LoVo (cell line): ENCODE measurements around the gene STARD7.
"Not testable (repeated sequence)": the region's sequence is repeated elsewhere in the genome, so short reads cannot be mapped to it uniquely, and the experiment has no call there.

ENCODE experiments used
- DNase-seq: peaks from one replicate; pipeline ENCODE4 v3.0.0-alpha.2; 2016; ENCODE audit warnings: low spot score

Gene STARD7

GRCh38 chr2:96148410-96149217 is 60.0 kb downstream of the STARD7 start:
- DNase-seq, result peak; percentile 9

GRCh38 chr2:96147593-96148201 is 60.9 kb downstream of the STARD7 start:
- no peak for DNase-seq

DNA sequence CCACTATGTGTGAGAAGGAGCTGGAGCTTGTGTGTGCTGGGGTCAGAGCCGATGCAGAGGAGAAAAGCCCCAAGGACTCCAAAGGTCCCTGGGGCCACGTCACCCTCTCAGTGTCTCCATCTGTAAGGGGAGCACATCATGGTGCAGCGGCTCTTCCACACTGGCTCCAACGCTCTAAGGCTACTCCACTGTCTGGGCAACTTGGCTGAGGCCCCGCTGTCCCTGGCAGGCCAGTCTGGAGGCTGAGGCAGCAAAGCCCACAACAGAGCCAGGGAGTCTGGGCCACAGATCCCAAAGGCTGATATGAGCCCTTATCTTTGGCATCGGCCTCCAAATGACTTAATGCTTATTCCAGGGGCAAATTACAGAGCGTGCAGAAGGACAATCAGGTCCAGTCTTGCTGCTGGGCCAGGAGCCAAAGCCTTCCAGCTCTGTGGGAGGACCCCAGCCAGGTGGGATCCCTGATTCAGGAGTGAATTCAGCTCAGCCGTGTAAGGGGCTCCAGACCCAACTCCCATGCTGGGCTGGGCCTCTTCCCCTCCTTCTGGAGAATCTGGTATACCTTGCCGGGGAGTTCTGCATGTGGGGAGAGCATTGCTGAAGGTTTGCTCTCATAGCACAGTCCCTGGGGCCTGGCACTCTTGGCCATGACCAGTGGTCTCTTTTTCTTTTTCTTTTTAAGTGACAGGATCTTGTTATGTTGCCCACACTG is 61.6 kb downstream of the STARD7 start:
- no peak for DNase-seq

DNA sequence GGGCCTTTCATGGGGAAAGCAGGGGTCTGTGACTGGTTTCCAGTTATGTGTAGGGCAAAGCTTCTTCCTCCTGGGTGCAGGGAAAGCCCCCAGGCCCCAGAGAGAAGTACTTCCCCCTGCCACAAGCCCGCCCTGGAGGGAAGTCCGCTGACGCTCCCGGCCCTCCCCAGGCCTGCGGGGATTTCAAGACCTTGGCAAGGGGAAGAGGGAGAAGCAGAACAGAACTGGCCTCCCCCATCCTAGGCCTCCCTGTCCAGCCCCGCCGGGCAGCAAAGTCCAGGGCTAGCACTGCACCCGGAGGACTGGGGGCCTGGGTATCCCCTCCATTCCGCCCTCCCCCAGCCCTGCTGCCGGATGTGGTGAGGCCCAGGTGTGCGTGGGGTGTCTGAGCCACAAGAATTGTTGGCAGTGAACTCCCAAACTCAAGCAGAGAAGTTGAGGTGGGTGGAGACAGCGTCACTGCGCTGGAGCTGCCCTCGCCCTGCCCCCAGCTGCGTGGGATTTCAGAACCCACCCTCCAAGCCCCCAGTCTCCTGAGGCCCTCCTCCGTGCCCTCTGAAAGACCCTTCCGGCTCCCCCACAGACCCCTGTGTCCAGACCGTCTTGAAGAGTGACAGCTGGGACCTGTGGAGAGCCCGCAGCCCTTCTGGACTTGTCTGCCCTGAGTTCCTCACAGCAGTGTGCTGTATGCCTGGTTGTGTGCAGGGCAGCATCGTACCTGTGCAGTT is 62.3 kb downstream of the STARD7 start:
- no peak for DNase-seq

- no peak for DNase-seq
Measured at GRCh38 chr2:96145848-96146152, 62.8 kb downstream of the STARD7 start.

- peak; percentile 73 for DNase-seq
Measured at GRCh38 chr2:96145036-96145847, 63.4 kb downstream of the STARD7 start, which contains the start of gene DUSP2. DUSP2 (minus strand) TSS chr2:96145440; CDS start chr2:96145354, 86 bp downstream.

GRCh38 chr2:96144481-96145035 is 64.1 kb downstream of the STARD7 start:
- peak; percentile 2 for DNase-seq

GRCh38 chr2:96143848-96144480 is 64.7 kb downstream of the STARD7 start:
- peak; percentile 15 for DNase-seq

DNA sequence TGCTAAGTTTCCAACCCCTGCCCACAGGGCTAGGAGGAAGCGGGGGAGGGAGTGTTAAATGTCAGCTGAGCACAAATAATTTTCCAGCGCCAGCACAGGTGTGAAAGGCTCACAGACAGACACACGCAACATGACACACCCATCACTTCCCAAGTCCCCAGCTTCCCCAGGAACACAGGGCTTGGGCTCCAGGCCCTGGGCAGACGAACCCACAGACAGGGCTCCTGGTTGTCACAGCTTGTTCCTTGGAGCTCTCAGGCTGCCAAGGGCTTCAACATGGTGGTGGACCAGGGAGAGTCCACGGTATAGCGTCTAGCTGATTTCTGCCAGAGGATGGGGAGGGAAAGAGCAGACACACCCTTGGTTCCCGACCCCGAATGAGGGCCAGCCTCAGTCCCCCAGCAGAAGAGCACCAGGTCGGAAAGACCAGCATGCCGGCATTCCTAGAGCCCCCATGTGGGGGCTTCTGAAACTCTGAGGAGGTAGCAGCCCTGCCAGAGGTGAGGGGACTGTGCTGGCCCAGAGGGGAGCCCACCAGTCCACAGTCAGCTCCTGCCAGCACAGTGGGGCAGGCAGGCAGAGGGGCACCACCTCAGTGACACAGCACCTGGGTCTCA is 65.3 kb downstream of the STARD7 start:
- DNase-seq, result no peak

- no peak for DNase-seq
Measured at GRCh38 chr2:96142217-96143113, 66.2 kb downstream of the STARD7 start.

- not testable (repeated sequence) for DNase-seq
Measured at GRCh38 chr2:96141624-96141967, 67.0 kb downstream of the STARD7 start.

DNA sequence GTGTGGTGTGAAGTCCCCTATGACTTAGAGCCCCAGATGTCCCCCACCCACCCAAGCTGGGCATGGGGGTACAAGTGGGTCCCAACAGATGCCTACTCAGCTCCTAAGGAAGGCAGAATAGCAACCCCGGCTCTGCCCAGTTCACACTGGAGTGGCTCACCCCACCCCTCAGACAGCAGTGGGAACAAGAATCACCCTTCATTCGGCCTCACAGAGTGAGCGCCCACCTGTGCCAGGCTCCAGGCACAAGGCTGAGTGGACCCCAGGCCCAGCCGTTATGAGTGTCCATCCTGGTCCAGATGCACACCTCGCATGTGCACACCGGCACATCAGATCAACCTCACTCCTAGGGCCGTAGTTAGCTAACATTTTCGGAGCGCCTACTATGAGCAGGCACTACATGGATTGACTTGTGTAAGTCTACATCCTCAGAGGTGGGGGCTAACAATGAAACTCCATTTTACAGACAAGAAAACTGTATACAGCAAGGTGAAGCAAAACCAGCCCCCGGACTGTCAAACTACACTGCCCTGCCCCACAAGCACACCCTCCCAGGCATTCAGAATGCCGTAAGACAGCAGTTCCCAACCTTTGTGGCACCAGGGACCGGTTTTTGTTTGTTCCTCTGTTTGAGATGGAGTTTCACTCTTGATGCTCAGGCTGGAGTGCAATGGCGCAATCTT is 67.5 kb downstream of the STARD7 start:
- DNase-seq, result no peak

- no peak for DNase-seq
Measured at GRCh38 chr2:96139181-96139758, 69.4 kb downstream of the STARD7 start.

DNA sequence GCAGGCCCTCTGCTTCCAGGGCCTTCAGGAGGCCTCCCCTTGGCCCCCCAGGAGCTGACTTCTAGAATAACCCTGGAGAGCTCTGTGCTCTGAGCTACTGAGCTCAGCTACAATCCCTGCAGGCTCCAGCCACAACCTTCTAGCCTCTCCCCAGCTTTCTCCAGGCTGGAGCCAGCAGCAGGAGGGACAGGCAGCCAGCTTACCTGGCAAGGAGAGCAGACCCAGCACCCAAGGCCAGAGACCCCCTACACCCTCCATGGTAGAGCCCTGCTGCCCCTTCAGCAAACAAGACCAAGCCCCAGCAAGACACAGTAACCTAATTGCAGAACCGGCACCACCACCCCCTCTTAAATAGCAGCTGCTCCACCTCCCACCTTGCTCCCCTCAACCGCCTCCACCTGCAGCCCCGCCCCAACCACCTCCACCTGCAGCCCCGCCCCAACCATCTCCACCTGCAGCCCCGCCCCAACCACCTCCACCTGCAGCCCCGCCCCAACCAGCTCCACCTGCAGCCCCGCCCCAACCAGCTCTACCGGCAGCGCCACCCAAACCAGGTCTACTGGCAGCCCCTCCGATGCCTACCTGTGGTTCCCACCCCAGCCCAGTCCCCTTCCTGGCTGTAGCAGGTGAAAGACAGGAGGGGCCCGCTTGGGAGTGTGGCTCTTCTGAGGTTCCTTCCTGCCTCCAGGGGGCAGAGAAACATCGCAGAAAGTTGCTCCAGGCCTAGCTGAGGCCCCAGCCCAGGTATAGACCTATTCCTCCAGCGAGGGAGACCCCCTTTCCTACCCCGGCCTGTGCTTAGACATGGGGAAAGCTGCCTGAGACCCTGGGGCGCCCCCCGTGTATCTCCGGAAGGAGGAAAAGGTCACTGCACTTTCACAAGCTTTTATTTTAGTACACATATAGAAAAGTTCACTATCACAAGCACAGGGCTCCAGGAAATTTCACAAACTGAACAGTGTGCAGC is 70.2 kb downstream of the STARD7 start, which contains the start of gene ASTL:
Gene ASTL, minus strand, starts transcription at position 324 of the 967 bp plus-strand sequence. Its CDS starts 66 bp downstream, at position 258.
- DNase-seq, result peak; percentile 29

GRCh38 chr2:96137321-96138178 is 71.1 kb downstream of the STARD7 start:
- no peak for DNase-seq

GRCh38 chr2:96136129-96136720 is 72.4 kb downstream of the STARD7 start:
- DNase-seq, result no peak
